ENCODE data around the gene PIGH.
"Not testable (repeated sequence)": the region's sequence is repeated elsewhere in the genome, so short reads cannot be mapped to it uniquely, and the experiment has no call there.

PIGH gene, protein sequence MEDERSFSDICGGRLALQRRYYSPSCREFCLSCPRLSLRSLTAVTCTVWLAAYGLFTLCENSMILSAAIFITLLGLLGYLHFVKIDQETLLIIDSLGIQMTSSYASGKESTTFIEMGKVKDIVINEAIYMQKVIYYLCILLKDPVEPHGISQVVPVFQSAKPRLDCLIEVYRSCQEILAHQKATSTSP

DNA sequence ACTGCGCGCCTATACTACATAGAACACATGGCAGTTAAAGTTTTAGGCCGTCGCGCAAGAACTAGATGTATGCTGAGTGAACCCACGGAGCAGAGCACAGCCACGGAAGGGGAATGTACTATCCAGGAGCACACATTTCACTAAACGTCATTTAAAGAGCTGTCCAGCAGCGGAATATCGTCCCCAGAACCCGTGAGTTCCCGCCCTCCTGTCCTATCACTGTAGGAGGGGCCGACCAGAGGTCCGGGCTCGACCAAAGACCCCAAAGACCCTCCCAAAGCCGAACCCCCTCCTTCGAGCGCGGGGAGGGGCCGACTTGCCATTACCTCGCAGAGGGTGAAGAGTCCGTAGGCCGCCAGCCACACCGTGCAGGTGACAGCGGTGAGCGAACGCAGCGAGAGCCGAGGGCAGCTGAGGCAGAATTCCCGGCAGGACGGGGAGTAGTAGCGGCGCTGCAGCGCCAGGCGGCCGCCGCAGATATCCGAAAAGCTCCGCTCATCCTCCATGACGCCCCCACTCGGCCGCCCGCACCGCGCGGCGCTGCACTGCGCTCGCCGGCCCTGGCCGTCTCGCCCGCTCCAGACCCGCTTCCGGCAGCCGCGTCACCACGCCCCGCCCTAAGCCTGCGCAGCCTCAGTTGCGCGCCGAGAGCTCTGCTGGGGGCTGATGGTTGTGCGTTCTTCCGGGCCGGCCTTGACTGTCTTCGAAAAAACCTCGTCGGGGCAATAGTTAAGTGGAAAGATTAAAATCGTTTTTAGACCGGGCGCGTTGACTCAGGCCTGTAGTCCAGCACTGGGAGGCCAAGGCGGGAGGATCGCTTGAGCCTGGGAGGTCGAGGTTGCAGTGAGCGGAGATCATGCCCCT is at the start of gene PIGH:
Gene PIGH, minus strand, starts transcription at position 571 of the 864 bp plus-strand sequence. Its CDS starts 65 bp downstream, at position 506.
- peak; percentile 90 to 92 for DNase-seq (ENCODE audit: low read depth in 2 of 2)

DNA sequence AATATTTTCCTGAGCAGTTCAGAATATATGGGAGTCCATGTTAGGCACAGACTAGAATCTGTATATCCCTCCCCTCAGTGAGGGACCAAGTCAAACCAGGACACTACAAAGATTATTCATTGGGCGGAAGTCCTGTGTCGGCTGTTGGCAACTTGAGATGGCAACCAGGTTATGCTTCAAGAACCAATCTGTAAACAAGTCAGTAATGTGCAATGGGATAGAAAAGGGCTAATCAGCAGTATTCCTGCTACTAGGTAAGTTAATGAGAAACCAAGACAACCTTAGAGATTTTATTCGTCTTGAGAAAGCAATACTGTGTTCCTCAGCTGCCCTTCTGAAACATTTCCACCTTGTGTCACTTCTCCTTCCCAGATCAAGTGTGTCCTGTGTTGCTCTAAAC is 46.1 kb upstream of the PIGH start:
- DNase-seq (ENCODE audit: low read depth in 2 of 2): no peak

DNA sequence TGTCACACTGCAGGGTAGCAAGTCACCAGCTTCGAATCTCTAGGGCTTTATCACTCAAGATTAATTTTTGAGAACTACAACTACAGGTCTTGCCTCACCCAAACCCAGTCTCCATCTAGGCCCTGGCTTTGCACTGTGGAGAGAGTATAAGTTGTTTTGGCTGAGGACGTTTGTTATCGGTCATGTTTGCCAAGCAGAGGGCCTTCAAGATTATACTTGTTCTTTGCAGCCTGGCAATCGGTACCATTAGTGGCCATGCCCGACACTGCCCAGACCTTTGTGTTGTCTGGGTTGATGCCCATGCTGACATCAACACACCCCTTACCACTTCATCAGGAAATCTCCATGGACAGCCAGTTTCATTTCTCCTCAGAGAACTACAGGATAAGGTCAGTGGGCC is 45.3 kb upstream of the PIGH start:
- no peak for DNase-seq (ENCODE audit: low read depth in 2 of 2)

DNA sequence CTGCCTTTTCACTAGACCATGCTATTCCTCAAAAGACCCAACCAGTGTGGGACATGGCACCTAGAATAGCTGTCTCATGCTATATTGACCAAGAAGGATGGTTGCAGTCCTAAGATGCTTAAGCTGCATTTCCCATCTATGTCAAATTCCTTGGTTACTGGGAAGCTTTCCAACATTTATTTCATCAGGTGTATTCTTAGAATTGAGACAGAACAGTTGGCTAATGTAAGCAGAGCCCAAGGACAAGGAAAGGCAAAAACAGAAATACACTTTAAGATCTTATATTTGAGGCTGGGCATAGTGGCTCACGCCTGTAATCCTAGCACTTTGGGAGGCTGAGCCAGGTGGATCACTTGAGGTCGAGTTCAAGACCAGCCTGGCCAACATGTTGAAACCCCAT is 44.4 kb upstream of the PIGH start:
- DNase-seq (ENCODE audit: low read depth in 2 of 2): no peak

DNA sequence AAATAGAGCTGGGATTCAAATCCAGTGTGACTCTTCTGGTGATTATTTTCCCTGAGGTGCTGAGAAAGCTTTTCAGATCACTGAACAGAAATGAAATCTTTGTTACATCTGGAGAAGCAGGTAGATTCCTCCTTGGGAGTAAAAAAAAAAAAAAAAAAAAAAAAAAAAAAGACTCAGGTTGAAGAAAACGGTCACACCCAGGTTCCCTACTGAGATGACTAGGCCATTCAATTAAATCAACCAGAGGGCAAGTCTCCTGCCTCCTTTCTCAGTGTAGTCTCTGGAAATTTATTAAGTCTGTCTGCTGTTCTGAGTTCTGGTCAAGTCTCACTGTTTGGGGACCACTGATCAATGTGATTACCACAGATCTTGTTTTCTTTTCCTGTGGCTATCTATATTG is 43.6 kb upstream of the PIGH start:
- no peak for DNase-seq (ENCODE audit: low read depth in 2 of 2)

DNA sequence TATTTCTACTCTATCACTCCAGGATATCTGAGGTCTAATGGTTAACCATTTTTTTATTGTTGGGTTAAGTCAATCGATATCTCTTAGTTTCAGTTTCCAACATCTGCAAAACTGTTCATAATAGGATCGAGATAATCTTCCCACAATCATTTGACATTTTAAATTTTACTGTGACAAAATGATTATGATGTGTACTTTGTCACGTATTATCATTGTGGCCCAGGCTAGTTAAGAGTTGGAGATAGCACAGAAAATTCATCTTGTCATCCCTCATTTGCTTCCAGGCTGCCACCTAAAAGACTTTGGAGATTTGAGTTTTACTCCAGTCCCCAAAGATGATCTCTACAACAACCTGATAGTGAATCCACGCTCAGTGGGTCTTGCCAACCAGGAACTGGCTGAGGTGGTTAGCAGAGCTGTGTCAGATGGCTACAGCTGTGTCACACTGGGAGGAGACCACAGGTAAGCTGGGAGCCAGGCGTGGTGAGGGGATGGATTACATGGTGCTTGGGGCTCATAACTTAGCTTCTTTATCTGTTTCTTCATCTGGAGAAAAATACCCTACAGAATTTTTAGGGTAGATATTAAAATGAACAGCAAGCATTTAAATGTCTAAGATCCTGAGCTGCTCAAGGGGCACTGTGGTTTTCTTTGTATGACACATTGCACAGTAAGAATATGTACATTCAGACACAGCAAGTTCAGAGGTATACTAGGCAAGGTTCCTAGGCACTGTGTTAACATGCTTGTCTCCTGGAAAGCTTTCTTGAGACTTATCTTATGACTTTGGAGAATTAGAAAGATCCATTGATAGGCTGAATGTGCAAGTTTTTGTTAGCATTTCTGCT is 42.1 kb upstream of the PIGH start:
- DNase-seq (ENCODE audit: low read depth in 2 of 2): no peak

DNA sequence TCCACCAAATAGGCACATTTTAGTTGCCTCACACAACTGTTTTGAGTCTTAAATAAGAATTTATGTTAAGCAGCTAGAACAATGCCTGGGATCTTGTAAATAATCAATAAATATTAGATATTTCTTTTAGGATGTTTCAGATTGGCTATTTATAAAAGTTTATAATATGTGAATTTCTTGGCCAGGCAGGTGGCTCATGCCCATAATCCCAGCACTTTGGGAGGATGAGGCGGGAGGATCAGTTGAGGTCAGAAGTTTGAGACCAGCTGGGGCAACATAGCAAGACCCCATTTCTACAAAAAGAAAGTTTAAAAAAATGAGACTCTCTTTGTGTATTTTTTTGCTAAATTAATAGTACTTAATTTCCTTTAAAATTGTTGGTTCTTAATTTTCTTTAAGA is 41.4 kb upstream of the PIGH start:
- no peak for DNase-seq (ENCODE audit: low read depth in 2 of 2)

DNA sequence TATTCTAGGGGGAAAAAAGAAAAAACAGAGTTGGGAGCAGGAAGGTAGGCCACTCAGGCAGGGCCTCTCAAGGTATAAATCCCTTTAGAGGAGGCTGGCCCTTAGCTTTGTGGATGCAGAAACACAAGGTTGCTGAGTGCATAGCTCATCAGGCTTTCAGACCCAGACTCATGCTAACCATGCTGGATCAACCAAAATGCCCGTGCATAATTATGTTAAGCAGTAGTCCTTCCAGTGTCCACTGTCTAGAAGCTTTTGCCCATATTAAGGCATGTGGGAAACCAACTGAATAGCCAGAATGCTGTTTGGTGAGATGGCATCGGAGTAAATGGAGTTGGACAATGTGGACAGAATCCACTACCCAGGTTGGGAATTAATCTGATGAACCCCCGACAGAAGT is 38.6 kb upstream of the PIGH start:
- no peak for DNase-seq (ENCODE audit: low read depth in 2 of 2)

DNA sequence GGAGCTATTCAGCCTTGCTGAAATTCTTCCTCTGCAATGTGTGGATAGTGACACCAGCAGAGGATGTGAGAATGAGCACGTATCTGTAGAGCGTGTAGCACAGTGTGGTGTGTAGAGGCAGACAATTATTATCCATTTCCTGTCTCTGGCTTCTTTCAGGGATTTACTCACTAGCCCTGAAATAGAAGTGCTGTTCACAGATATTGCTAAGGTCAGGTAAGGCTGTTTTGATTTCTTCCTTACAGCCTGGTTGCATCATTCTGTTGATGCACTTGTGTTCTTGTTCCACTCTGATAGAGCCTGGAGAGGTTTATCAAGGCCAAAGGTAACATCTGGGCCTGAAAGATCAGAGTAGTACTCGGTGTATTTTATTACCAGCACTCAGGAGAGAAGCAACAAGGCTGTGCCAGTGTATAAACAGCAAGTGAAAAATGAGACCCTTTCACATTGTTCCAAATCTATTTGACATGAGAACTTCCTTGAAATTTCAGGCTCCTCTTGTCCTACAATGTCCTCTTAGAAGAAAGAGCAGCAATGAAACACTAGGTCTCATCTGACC is 36.4 kb upstream of the PIGH start:
- no peak for DNase-seq (ENCODE audit: low read depth in 2 of 2)

DNA sequence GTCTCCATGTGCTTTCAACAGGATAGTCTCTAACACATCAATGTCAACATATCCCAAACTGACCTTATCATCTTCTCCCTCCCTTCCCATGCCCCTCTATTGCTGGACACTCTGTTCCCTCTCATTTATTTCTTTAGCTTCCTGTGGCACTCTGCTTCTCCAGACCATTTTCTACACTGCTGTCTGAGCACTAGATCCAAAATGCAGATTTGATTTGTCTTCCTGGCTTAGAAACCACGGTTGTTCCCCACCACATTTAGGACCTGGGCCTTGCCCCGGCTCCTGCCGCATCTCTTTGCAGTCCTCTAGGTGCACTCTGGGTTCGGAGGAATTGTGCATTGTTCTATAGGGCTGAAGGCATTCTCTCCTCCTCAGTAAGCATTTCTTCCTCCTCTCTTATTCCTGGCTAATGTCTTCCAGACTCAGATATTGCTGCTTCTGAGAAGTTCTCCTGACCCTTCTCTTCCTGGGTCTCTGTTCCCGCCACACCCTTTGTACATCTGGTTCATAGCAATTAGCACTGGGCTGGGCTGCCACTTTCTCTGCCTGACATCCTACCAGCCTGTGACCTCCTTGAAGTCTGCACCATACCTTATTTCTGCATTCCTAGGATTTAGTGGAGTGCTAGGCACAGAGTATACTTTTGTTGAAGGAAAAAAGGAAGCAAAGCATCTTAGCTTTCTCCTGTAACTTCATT is 33.5 kb upstream of the PIGH start:
- no peak for DNase-seq (ENCODE audit: low read depth in 2 of 2)

DNA sequence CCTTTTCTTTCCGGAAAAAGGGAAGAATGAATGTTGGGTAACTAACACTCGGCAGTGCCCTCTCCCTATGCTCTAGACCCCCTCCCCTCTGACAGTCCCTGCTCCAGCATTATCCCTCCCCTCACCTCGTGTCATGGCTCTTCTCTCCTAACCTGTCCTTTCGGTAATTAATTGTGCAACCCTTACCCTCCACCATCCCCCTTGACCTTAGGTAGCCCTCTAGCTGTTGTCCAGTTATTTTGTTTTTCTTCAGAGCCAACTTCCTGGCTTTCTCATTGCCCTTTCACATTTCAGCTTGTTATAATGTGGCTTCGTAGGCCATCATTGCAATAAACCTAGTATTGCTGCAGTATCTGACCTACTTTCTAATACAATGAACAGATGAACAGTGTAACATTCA is 30.9 kb upstream of the PIGH start:
- no peak for DNase-seq (ENCODE audit: low read depth in 2 of 2)

DNA sequence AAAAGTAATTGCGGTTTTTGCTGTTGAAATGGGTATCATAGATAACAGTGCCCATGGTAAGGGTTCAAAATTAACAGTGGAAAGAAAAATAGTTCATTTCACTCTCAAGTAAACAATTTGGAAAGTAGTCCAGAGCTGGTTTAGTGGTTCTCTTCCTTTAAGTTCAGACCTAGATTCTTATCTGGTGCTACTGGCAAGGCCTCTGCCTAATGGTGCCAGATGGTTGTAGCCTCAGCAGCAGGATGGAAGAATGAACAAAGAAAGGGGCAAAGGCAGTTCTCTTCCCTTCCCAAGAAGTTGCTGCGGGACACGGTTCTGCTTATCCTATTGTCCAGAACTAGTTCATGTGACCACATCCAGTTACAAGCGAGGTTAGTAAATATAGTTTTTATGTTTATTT is 30.1 kb upstream of the PIGH start:
- no peak for DNase-seq (ENCODE audit: low read depth in 2 of 2)

DNA sequence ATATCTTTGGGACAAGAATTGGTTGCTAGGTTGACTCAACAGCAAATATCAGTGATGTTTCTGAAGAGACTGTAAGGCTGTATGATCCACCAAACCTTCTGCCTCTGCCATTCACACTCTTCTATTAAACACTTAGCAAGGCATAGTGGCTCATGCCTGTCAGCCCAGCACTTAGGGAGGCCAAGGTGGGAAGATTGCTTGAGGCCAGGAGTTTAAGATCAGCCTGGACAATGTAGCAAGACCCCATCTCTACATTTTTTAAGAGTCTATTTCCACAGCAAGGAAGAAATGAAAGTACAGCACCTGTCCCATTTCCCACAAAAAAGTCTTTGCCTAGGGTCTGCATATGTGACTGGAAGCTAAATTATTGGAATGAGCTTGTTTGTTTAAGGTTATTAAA is 27.5 kb upstream of the PIGH start:
- DNase-seq (ENCODE audit: low read depth in 2 of 2): no peak

DNA sequence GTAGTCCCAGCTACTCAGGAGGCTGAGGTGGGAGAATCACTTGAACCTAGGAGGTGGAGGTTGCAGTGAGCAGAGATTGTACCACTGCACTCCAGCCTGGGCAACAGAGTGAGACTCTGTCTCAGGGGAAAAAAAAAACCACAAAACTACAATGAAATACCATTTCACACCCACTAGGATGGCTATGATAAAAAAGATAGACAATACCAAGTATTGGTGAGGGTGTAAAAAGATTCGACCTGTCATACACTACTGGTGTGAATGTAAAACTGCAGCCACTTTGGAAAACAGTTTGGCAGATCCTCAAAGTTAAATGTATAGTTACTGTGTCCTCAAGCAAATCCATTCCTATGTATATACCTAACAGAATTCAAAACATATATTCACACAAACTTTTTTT is 26.1 kb upstream of the PIGH start:
- DNase-seq (ENCODE audit: low read depth in 2 of 2): not testable (repeated sequence)

DNA sequence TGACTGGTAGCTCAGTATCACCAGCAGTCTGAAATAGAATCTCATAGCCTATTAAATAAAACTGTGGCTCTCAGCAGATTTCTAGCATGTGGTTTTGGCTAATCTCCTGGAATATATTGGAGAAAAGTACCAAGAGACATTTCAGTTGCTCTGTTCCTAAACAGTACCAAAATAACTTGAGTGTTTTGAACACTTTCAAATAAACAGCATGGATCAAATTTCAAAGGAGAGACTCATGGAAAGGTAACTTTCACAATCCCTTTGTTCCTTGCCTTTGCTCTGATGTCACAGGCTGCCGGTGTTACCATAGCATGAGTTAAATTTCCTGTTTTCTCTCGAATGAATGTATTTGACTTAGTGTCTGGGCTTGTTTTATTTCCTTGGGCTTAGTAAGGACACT is 23.0 kb upstream of the PIGH start:
- DNase-seq (ENCODE audit: low read depth in 2 of 2): no peak

DNA sequence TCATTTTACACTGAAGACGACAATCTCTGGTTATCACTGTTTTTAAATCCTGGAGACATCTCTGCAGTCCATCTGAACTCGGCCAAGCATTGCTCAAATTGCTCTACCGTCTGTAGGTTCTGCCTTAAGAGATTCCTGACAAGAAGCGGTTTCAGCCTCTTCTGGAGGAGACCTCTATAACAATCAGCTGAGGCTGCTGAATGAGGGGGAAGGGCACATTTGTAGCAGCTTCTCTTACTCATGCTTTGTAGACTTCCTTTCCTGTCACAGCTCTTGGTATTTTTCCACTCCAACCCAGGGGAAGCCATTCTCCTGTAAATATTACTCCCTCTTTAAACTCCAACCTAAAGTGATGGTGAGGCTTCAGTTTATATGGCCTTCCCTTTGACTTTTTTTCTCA is 22.6 kb upstream of the PIGH start:
- DNase-seq (ENCODE audit: low read depth in 2 of 2): no peak

DNA sequence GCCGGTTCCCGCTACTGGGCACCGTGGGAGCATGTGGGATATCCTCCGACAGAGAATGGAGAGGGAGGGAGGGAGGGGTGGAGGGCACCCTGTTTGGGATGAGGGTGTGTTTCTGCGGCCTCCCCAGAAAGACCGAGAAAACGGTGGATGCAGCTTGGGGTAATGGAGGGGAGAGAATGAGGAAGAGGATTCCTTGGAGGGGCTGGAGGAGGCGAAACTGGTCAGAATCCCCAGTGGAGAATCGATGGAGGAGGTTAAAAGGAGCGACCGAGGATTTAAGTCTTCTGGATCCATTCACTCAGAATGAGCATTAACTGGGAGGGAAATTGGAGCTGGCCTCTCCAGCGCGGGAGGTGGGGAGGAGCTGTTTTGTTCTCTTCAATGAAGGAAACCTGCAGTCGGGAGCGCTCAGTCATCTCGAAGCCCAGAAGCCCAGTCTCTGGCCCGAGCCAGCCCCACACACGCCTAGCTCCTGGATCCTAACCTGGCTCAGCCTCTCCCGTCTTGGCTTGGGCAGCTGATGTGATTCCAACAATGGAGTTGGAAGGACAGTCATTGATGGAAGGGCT is 20.2 kb upstream of the PIGH start:
- no peak for DNase-seq (ENCODE audit: low read depth in 2 of 2)

DNA sequence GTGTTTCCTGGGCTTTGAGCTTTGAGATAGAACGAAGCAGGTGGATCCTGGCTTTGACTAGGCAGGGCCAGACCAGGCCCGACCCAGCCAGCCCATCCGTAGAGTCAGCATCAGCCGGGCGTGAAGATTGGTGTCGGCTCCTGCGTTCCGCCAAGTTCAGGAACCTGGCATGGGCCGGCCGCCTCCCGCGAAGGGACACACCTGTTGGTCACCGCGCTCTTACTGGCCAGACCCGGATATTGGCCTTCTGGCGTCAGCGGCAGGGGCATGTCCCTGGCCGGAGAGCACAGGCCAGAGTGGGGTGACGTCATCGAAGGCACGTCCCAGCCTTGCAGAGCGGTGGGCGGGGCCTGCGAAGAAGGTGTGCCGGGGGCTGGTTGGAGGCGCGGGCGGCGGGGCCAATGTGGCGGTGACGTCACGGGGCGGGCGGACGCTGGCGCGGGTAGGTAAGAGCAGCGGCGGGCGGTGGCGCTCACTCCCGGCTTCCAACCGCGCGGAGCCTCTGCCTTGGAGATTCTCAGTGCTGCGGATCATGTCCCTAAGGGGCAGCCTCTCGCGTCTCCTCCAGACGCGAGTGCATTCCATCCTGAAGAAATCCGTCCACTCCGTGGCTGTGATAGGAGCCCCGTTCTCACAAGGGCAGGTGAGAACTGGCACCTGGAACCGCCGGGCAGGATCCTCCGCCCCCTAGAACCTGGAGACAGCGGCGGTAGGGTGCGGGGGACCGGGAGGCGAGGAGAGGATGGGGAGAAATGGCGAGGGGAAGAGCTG is 19.6 kb upstream of the PIGH start, which contains the start of gene ARG2:
Gene ARG2, plus strand, starts transcription at position 475 of the 771 bp plus-strand sequence. Its CDS starts 58 bp downstream, at position 533.
- DNase-seq (ENCODE audit: low read depth in 2 of 2): peak; percentile 96

DNA sequence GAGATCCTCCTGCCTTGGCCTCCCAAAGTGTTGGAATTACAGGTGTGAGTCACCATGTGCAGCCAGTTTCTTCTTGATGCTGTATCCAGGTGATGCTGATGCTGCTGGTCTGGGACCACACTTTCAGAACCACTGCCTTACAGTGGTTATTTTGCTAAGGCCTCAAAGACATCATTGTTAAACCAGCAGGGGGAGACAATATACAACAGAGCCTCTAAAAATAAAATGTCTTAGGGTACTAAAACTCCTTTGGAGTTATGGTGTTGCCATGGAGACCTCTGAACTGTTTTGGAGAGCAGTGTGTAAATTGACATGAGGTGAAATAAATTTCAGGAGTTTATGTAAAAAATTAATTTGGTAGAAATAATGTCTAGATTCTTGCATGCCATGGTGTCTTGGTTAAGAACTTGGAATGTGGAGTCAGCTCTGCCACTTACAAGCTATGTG is 18.6 kb upstream of the PIGH start:
- no peak for DNase-seq (ENCODE audit: low read depth in 2 of 2)

DNA sequence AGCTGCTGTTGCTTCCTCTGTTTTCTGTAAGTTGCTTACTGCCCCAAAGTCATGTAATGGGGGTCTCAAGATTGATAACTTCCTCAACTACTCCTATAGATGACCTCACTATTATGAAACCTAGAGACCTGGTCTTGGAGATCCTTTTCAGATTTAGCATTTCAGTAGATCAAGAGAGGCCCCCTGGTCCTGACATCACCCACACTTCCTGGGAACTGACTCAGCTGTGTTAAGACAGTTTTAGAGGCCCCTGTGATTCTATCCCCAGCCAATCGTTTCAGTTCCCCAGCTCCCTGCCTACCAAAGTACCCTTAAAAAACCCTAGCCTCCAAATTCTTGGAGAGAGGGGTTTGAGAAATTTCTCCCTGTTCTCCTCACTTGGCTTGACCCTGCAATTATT is 10.4 kb upstream of the PIGH start:
- no peak for DNase-seq (ENCODE audit: low read depth in 2 of 2)
